ENCODE measurements around the gene ADAMTS17.

GRCh38 chr15:100140527-100141308, 201.1 kb downstream of the ADAMTS17 start:
- TF ChIP-seq CTCF (IDR thresholded peaks at IDR 0.05) = no peak
- TF ChIP-seq NR2C2 (CRISPR knock-in tag; IDR thresholded peaks at IDR 0.05) = no peak
- TF ChIP-seq E2F1 (CRISPR knock-in tag; IDR thresholded peaks at IDR 0.05) = no peak
- TF ChIP-seq TP53 (CRISPR knock-in tag; IDR thresholded peaks at IDR 0.05) = no peak
